Endothelial cell of umbilical vein (primary cell): Measurements from ENCODE around the gene PTH1R.

Experiments
- JUN ChIP-seq: IDR thresholded peaks from 2 replicates; pipeline ENCODE4 v1.6.1; 2011; ENCODE audit warnings: borderline replicate concordance, low read depth; ENCODE audit not compliant: insufficient read length, insufficient read depth
- POLR2A ChIP-seq: IDR thresholded peaks from 2 replicates; pipeline ENCODE4 v1.6.1; 2012; ENCODE audit warnings: low read depth, mild to moderate bottlenecking, control low read depth, low read length
- TF ChIP-seq, protein P1 (sequence below), 2 donors: IDR thresholded peaks; 1 replicate in 1 of 2; 2 replicates in 1 of 2; pipeline ENCODE4 v1.5.1; 2011; ENCODE audit warnings: low read length in 2 of 2, mild to moderate bottlenecking in 2 of 2, moderate library complexity in 2 of 2, control low read depth in 1 of 2, inconsistent platforms in 1 of 2, low read depth in 1 of 2; ENCODE audit not compliant: insufficient read depth in 1 of 2; ENCODE audit errors: extremely low read depth in 1 of 2
- TF ChIP-seq, protein P2 (sequence below): IDR thresholded peaks from 2 replicates; pipeline ENCODE4 v1.6.1; 2011; ENCODE audit not compliant: insufficient read depth, insufficient read length

GRCh38 chr3:46921041-46921440 is 43.5 kb downstream of the PTH1R start:
- TF ChIP-seq POLR2A (no peak), JUN (no peak)
- TF ChIP-seq, protein P1, sequence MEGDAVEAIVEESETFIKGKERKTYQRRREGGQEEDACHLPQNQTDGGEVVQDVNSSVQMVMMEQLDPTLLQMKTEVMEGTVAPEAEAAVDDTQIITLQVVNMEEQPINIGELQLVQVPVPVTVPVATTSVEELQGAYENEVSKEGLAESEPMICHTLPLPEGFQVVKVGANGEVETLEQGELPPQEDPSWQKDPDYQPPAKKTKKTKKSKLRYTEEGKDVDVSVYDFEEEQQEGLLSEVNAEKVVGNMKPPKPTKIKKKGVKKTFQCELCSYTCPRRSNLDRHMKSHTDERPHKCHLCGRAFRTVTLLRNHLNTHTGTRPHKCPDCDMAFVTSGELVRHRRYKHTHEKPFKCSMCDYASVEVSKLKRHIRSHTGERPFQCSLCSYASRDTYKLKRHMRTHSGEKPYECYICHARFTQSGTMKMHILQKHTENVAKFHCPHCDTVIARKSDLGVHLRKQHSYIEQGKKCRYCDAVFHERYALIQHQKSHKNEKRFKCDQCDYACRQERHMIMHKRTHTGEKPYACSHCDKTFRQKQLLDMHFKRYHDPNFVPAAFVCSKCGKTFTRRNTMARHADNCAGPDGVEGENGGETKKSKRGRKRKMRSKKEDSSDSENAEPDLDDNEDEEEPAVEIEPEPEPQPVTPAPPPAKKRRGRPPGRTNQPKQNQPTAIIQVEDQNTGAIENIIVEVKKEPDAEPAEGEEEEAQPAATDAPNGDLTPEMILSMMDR (IDR thresholded peaks at IDR 0.05; ENCODE audit: extremely low read depth in 1 of 2, insufficient read depth in 1 of 2, low read depth in 1 of 2, low read length in 2 of 2) = no peak
- TF ChIP-seq, protein P2, sequence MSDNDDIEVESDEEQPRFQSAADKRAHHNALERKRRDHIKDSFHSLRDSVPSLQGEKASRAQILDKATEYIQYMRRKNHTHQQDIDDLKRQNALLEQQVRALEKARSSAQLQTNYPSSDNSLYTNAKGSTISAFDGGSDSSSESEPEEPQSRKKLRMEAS = no peak
